Hepatocyte (in vitro differentiated cells): ENCODE results near the gene TMED4. TPM values are rescaled to one million over a fixed set of nuclear protein-coding genes. Genes with fewer than 3 reads are reported as not detected.
A peak's percentile ranks its signal among the peaks of the same experiment; 100 is the strongest.

Source experiments
- DNase-seq: peaks from one replicate; pipeline ENCODE4 v3.0.0-alpha.2; 2016; ENCODE audit warnings: low spot score
- H2AFZ ChIP-seq: fragments of 200-600 bp; sonication (generic); 2 replicates; pipeline ENCODE4 v1.6.0; 2016; ENCODE audit warnings: antibody characterized with exemption, mild to moderate bottlenecking
- H3K27ac ChIP-seq: fragments of 200-600 bp; sonication (generic); 2 replicates; pipeline ENCODE4 v1.5.1; 2016; ENCODE audit warnings: mild to moderate bottlenecking
- H3K27me3 ChIP-seq: fragments of 200-600 bp; sonication (generic); 2 replicates; pipeline ENCODE4 v1.6.1; 2016
- H3K36me3 ChIP-seq: fragments of 200-600 bp; sonication (generic); replicated peaks from 2 replicates; pipeline ENCODE4 v1.5.1; 2016; ENCODE audit warnings: low read depth; ENCODE audit not compliant: insufficient read depth
- H3K4me1 ChIP-seq: fragments of 200-600 bp; sonication (generic); 2 replicates; pipeline ENCODE4 v1.5.1; 2016; ENCODE audit warnings: mild to moderate bottlenecking, moderate library complexity; ENCODE audit not compliant: insufficient read depth
- H3K4me2 ChIP-seq: fragments of 200-600 bp; sonication (generic); 2 replicates; pipeline ENCODE4 v1.6.0; 2016
- H3K4me3 ChIP-seq: fragments of 200-600 bp; sonication (generic); 2 replicates; pipeline ENCODE4 v1.5.1; 2016; ENCODE audit warnings: mild to moderate bottlenecking
- H3K79me2 ChIP-seq: fragments of 200-600 bp; sonication (generic); 2 replicates; pipeline ENCODE4 v1.6.0; 2017; ENCODE audit warnings: mild to moderate bottlenecking
- H3K9me2 ChIP-seq: fragments of 200-600 bp; sonication (generic); replicated peaks from 2 replicates; pipeline ENCODE4 v1.6.0; 2017; ENCODE audit warnings: mild to moderate bottlenecking; ENCODE audit not compliant: insufficient read depth
- H3K9me3 ChIP-seq: fragments of 200-600 bp; sonication (generic); 2 replicates; pipeline ENCODE4 v1.5.1; 2016; ENCODE audit warnings: low read depth, mild to moderate bottlenecking
- H4K20me1 ChIP-seq: fragments of 200-600 bp; sonication (generic); 2 replicates; pipeline ENCODE4 v1.6.0; 2016; ENCODE audit warnings: mild to moderate bottlenecking; ENCODE audit not compliant: insufficient read depth, poor library complexity, severe bottlenecking
- EZH2 ChIP-seq: fragments of 200-600 bp; sonication (generic); IDR thresholded peaks from 2 replicates; pipeline ENCODE4 v1.6.1; 2016; ENCODE audit warnings: antibody characterized with exemption, mild to moderate bottlenecking, borderline replicate concordance
- EZH2phosphoT487 ChIP-seq: fragments of 200-600 bp; sonication (generic); IDR thresholded peaks from one replicate; pipeline ENCODE4 v1.6.1; 2018; ENCODE audit warnings: antibody characterized with exemption, mild to moderate bottlenecking, low read depth, moderate library complexity; ENCODE audit not compliant: unreplicated experiment, severe bottlenecking
- WGBS: methylation state at CpG from one replicate; pipeline ENCODE4 v1.1.6; 2016; ENCODE audit warnings: low lambda C conversion rate; ENCODE audit errors: missing lambda C conversion rate; 5-methylcytosine and 5-hydroxymethylcytosine counted together
- polyA plus RNA-seq: library from polyadenylated mRNA; unstranded; fragments of >200 nt; fragmentation: Nextera tagmentation; extraction: Ambion mirVana; gene quantifications from 2 replicates; pipeline ENCODE4 v1.2.1, GENCODE V29; 2016
- total RNA-seq: library from RNA; depleted of rRNA; stranded (reverse); fragments of >200 nt; gene quantifications from 2 replicates; pipeline ENCODE4 v1.2.3, GENCODE V29; 2014
- TF ChIP-seq, protein P1 (sequence below): fragments of 200-600 bp; sonication (generic); IDR thresholded peaks from 2 replicates; pipeline ENCODE4 v1.5.1; 2016; ENCODE audit warnings: antibody characterized with exemption, mild to moderate bottlenecking; ENCODE audit not compliant: poor library complexity

Gene TMED4
- total and polyA plus RNA-seq, 2 experiments from 2014 or later: 94.3 to 245 TPM

DNA sequence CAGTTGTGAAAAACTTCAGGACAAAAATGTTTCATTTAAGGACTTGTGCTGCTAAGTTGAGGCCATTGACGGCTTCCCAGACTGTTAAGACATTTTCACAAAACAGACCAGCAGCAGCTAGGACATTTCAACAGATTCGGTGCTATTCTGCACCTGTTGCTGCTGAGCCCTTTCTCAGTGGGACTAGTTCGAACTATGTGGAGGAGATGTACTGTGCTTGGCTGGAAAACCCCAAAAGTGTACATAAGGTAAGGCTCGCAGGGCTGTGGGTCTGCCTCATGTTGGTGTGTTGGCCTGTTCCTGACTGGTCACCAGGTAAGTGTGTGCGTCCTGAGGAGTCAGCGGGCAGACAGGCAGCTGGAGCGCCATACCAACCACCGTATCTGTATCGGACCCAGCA, 42.3 kb upstream of the TMED4 start:
- H3K4me1 ChIP-seq: peaks cover 9% of the 10 kb centered on the region
- H3K4me2 ChIP-seq: no peak overlapping the region
- no peaks in the 10 kb centered on the region for H3K9me2 ChIP-seq
- WGBS: 98% methylated on average over 9 of the region's 9 CpGs
- H2AFZ ChIP-seq: no peak overlapping the region
- DNase-seq: no peak
- H3K4me3 ChIP-seq: no peak overlapping the region
- H3K27ac ChIP-seq: no peak overlapping the region
- no peaks in the 10 kb centered on the region for H3K36me3 ChIP-seq
- no peaks in the 10 kb centered on the region for H3K27me3 ChIP-seq
- no peaks in the 10 kb centered on the region for H3K9me3 ChIP-seq
- TF ChIP-seq, protein P1, sequence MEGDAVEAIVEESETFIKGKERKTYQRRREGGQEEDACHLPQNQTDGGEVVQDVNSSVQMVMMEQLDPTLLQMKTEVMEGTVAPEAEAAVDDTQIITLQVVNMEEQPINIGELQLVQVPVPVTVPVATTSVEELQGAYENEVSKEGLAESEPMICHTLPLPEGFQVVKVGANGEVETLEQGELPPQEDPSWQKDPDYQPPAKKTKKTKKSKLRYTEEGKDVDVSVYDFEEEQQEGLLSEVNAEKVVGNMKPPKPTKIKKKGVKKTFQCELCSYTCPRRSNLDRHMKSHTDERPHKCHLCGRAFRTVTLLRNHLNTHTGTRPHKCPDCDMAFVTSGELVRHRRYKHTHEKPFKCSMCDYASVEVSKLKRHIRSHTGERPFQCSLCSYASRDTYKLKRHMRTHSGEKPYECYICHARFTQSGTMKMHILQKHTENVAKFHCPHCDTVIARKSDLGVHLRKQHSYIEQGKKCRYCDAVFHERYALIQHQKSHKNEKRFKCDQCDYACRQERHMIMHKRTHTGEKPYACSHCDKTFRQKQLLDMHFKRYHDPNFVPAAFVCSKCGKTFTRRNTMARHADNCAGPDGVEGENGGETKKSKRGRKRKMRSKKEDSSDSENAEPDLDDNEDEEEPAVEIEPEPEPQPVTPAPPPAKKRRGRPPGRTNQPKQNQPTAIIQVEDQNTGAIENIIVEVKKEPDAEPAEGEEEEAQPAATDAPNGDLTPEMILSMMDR: no peak
- H3K79me2 ChIP-seq: peaks cover 98% of the 10 kb centered on the region
- peaks cover 6% of the 10 kb centered on the region for H4K20me1 ChIP-seq

DNA sequence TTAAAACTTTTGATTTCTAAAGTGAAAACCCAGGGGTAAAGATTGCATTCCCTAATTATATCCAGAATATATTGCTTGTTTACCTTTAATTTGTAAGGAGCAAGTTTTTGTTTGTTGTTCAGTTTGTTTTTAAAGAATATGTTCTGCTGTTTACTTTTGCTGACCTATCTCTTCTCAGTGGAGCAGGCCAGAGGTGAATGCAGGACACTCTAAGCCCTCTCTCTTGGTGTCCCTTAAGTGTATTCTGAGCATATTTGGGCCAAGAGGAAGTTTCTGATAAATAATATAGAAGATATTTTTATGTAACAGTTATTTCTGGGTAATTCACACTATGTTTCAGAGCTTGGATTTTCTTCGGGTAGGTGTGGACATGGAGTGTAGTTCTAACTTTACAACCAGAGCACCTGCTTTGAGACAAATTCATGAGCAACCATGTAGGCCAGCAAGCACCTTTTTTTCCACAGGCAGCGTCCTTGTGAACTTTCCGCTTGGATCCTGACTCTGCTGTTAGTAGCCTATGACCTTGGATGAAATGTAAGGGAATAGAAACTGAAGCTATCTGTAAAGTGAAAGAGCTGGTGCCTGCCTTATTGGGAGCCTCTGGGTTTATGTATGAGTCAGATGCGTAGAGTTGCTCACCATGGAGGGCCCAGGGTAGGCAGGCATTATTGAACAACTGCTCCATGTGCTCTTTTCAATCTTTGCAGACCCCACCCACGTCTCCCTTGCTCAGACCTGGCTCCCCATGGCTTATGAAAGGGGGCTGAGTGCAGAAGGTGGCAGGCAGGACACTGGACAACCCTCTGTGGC, 40.5 kb upstream of the TMED4 start:
- H3K9me2 ChIP-seq: no peaks in the 10 kb centered on the region
- H3K36me3 ChIP-seq: no peaks in the 10 kb centered on the region
- no peak overlapping the region for H3K4me3 ChIP-seq
- peaks cover 99% of the 10 kb centered on the region for H3K79me2 ChIP-seq
- H3K27me3 ChIP-seq: no peaks in the 10 kb centered on the region
- peaks cover 6% of the 10 kb centered on the region for H4K20me1 ChIP-seq
- H3K4me1 ChIP-seq: peaks cover 25% of the 10 kb centered on the region
- peak; percentile 37 for DNase-seq
- H2AFZ ChIP-seq: no peak overlapping the region
- TF ChIP-seq, protein P1: no peak
- TF ChIP-seq EZH2 (no peak), EZH2phosphoT487 (no peak)
- 86% methylated on average over 5 of the region's 5 CpGs for WGBS
- H3K27ac ChIP-seq: peak overlapping the region; percentile 62
- H3K9me3 ChIP-seq: no peaks in the 10 kb centered on the region
- peak overlapping the region; percentile 42 for H3K4me2 ChIP-seq

DNA sequence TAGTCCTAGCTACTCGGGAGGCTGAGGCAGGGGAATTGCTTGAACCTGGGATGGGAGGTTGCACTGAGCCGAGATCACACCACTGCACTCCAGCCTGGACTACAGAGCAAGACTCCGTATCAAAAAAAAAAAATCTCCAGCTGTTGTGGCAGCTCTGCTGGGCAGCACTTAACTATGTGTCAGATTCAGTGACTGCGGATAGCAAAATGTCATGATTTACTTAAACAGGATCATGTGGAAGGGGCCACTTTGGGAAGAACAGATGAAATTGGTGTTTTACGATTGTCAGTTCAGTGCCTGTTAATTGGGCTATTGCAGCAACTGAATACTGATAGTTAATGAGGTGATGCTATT, 39.7 kb upstream of the TMED4 start:
- H3K79me2 ChIP-seq: peaks cover 99% of the 10 kb centered on the region
- H3K27me3 ChIP-seq: no peaks in the 10 kb centered on the region
- no peaks in the 10 kb centered on the region for H3K9me3 ChIP-seq
- 95% methylated on average over 5 of the region's 5 CpGs for WGBS
- H3K27ac ChIP-seq: peak overlapping the region; percentile 62
- TF ChIP-seq, protein P1: no peak
- TF ChIP-seq EZH2phosphoT487 (no peak), EZH2 (no peak)
- DNase-seq: no peak
- H3K9me2 ChIP-seq: no peaks in the 10 kb centered on the region
- no peak overlapping the region for H2AFZ ChIP-seq
- no peak overlapping the region for H3K4me2 ChIP-seq
- no peak overlapping the region for H3K4me3 ChIP-seq
- H4K20me1 ChIP-seq: peaks cover 6% of the 10 kb centered on the region
- H3K4me1 ChIP-seq: peaks cover 25% of the 10 kb centered on the region
- H3K36me3 ChIP-seq: no peaks in the 10 kb centered on the region
